K562 (cell line): ENCODE measurements around the gene TENT4B. TPM values are rescaled to one million over a fixed set of nuclear protein-coding genes. Genes with fewer than 3 reads are reported as not detected.
A peak's percentile ranks its signal among the peaks of the same experiment; 100 is the strongest.

Experiments
- ATAC-seq: fragments of 200-7000 bp; cut with Tn5 transposase; 3 replicates; pipeline ENCODE4 v1.9.1; 2020; ENCODE audit warnings: moderate library complexity
- BruUV-seq: library from RNA; stranded (reverse); fragments of 400-500 nt; replicated peaks from 2 replicates; lab custom pipeline; 2021; lab: Mats Ljungman, UMichigan
- CTCF ChIA-PET: fragments of 300-600 bp; formaldehyde crosslinking; extraction: SDS; loops from one replicate; lab custom pipeline; 2021; ENCODE audit warnings: low intra/inter-chr PET ratio; lab: Yijun Ruan, JAX
- POLR2A ChIA-PET: fragments of 300-600, 350-650 bp; sonication (Branson Sonifier 250); formaldehyde crosslinking; extraction: SDS; loops from one replicate; lab custom pipeline; 2021; ENCODE audit warnings: antibody characterized with exemption, inconsistent platforms; lab: Yijun Ruan, JAX
- DNase-seq, 4 experiments: peaks; one replicate each; pipeline versions ENCODE4 v3.0.0 to v3.0.0-alpha.2; 2011 to 2018; ENCODE audit warnings: low spot score in 3 of 4, mixed read lengths in 3 of 4; ENCODE audit errors: extremely low read depth in 1 of 4
- FAIRE-seq: peaks from 2 replicates; lab custom pipeline; 2011; peaks lifted over from hg19 to GRCh38; lab: Jason Lieb, UNC
- H2AFZ ChIP-seq: 2 replicates; pipeline ENCODE4 v1.6.0; 2011; ENCODE audit warnings: low read depth, low read length, control low read depth, inconsistent platforms
- H3K27ac ChIP-seq: fragments of 200-600 bp; 3 replicates; pipeline ENCODE4 v1.8.0; 2011; ENCODE audit warnings: low read depth, mild to moderate bottlenecking, control low read depth, inconsistent platforms, low read length, moderate library complexity, mixed read lengths; ENCODE audit errors: extremely low read depth
- H3K27me3 ChIP-seq, 2 experiments: fragments of 300-600 bp in 1 of 2; 2 replicates in 1 of 2; 3 replicates in 1 of 2; pipeline versions ENCODE4 v1.6.0 to v1.8.0; 2011; ENCODE audit warnings: inconsistent platforms in 2 of 2, low read length in 2 of 2, mild to moderate bottlenecking in 1 of 2, mixed read lengths in 1 of 2, moderate library complexity in 1 of 2; ENCODE audit not compliant: control insufficient read depth in 2 of 2, insufficient read depth in 2 of 2
- H3K36me3 ChIP-seq: fragments of 300-600 bp; 3 replicates; pipeline ENCODE4 v1.8.0; 2011; ENCODE audit warnings: mild to moderate bottlenecking, low read length, inconsistent platforms; ENCODE audit not compliant: control insufficient read depth, insufficient read depth
- H3K4me1 ChIP-seq, 2 experiments: fragments of 200-600 bp in 1 of 2; replicated peaks in 1 of 2; 2 replicates in 1 of 2; 3 replicates in 1 of 2; pipeline versions ENCODE4 v1.5.1 to v1.8.0; 2011; ENCODE audit warnings: inconsistent platforms in 2 of 2, low read length in 2 of 2, mild to moderate bottlenecking in 1 of 2, mixed read lengths in 1 of 2, moderate library complexity in 1 of 2; ENCODE audit not compliant: control insufficient read depth in 2 of 2, insufficient read depth in 2 of 2
- H3K4me2 ChIP-seq: 2 replicates; pipeline ENCODE4 v1.6.1; 2011; ENCODE audit warnings: low read length, control low read depth, inconsistent platforms, mixed read lengths; ENCODE audit not compliant: insufficient read depth
- H3K4me3 ChIP-seq: fragments of 200-600 bp; sonication (generic), shearing (Covaris generic); 2 replicates; pipeline ENCODE4 v1.5.1; 2016; ENCODE audit warnings: control low read depth, inconsistent platforms
- H3K79me2 ChIP-seq: fragments of 200-600 bp; 3 replicates; pipeline ENCODE4 v1.8.0; 2011; ENCODE audit warnings: low read length, inconsistent platforms; ENCODE audit not compliant: control insufficient read depth, insufficient read depth
- H3K9ac ChIP-seq, 2 experiments: 2 replicates each; pipeline versions ENCODE4 v1.6.0 to v1.6.1; 2011; ENCODE audit warnings: low read depth in 2 of 2, low read length in 2 of 2, control low read depth in 1 of 2, inconsistent platforms in 1 of 2, mild to moderate bottlenecking in 1 of 2, mixed read lengths in 1 of 2; ENCODE audit not compliant: insufficient read depth in 1 of 2
- H3K9me1 ChIP-seq: one replicate; pipeline ENCODE4 v1.6.0; 2011; ENCODE audit warnings: inconsistent platforms, mild to moderate bottlenecking, low read length, moderate library complexity; ENCODE audit not compliant: control insufficient read depth, insufficient read depth
- H3K9me3 ChIP-seq: replicated peaks from 2 replicates; pipeline ENCODE4 v1.5.1; 2011; ENCODE audit warnings: low read depth, low read length, inconsistent platforms; ENCODE audit not compliant: control insufficient read depth, insufficient read depth
- H4K20me1 ChIP-seq: replicated peaks from 2 replicates; pipeline ENCODE4 v1.6.1; 2011; ENCODE audit warnings: low read length, inconsistent platforms, mixed read lengths; ENCODE audit not compliant: control insufficient read depth, insufficient read depth
- CTCF ChIP-seq, 3 experiments: IDR thresholded peaks in 2 of 3; conservative IDR thresholded peaks in 1 of 3; 2 replicates each; pipeline ENCODE4 v1.5.1; 2011 to 2012; ENCODE audit warnings: low read length in 3 of 3, mild to moderate bottlenecking in 3 of 3, control low read depth in 2 of 3, improper control_type of control experiment in 1 of 3, inconsistent platforms in 1 of 3, low read depth in 1 of 3, mixed read lengths in 1 of 3, moderate library complexity in 1 of 3; ENCODE audit not compliant: insufficient read depth in 2 of 3
- CXXC5 ChIP-seq: fragments of 250-450 bp; sonication (Bioruptor Pico); IDR thresholded peaks from 2 replicates; pipeline ENCODE4 v1.8.0; 2022; ENCODE audit warnings: inconsistent platforms, mild to moderate bottlenecking, moderate library complexity
- ELF1 ChIP-seq: fragments of 200-800 bp; sonication (Bioruptor generic); IDR thresholded peaks from 2 replicates; pipeline ENCODE4 v1.6.1; 2016; ENCODE audit warnings: missing genetic modification characterization, missing compliant biosample characterization
- KDM2B ChIP-seq: fragments of 250-450 bp; sonication (Bioruptor Pico); IDR thresholded peaks from 2 replicates; pipeline ENCODE4 v1.8.0; 2021; ENCODE audit warnings: mild to moderate bottlenecking, moderate library complexity
- MTA2 ChIP-seq: fragments of 450-650 bp; IDR thresholded peaks from 2 replicates; pipeline ENCODE4 v1.6.1; 2016; ENCODE audit warnings: low read depth
- NR4A1 ChIP-seq, 2 experiments: fragments of 250-450 bp in 1 of 2; fragments of 450-650 bp in 1 of 2; sonication (Bioruptor Pico) in 1 of 2; IDR thresholded peaks; 2 replicates each; pipeline versions ENCODE4 v1.4.0 to v1.6.1; 2016 to 2020; ENCODE audit warnings: mild to moderate bottlenecking in 2 of 2, missing compliant biosample characterization in 1 of 2, missing genetic modification characterization in 1 of 2, moderate library complexity in 1 of 2
- THAP7 ChIP-seq: fragments of 250-450 bp; sonication (Bioruptor Pico); IDR thresholded peaks from 2 replicates; pipeline ENCODE4 v1.5.0; 2021
- XRCC5 ChIP-seq: fragments of 200-400 bp; formaldehyde crosslinking; IDR thresholded peaks from 2 replicates; pipeline ENCODE4 v1.6.1; 2017; ENCODE audit warnings: low read depth, mild to moderate bottlenecking, low read length
- ZNF639 ChIP-seq, 2 experiments: fragments of 200-800 bp in 1 of 2; sonication (Bioruptor generic) in 1 of 2; sonication (generic) in 1 of 2; formaldehyde crosslinking in 1 of 2; IDR thresholded peaks in 1 of 2; conservative IDR thresholded peaks in 1 of 2; 2 replicates each; pipeline versions ENCODE4 v1.5.0 to v1.6.1; 2016 to 2020; ENCODE audit warnings: missing compliant biosample characterization in 1 of 2, missing genetic modification characterization in 1 of 2, missing genetic modification reagents in 1 of 2
- WGBS: fragments of 100-300 bp; shearing (Covaris generic); methylation state at CpG from one replicate; pipeline ENCODE4 v1.1.6; 2016; ENCODE audit warnings: low coverage, mixed read lengths; ENCODE audit not compliant: insufficient coverage; ENCODE audit errors: missing lambda C conversion rate; 5-methylcytosine and 5-hydroxymethylcytosine counted together
- in situ Hi-C: fragments of 300-500 bp; cut with MboI; formaldehyde crosslinking; loops from 4 replicates; pipeline ENCODE4 v1.15.0; 2018; ENCODE audit warnings: inconsistent platforms, mixed read lengths
- intact Hi-C: fragments of 100-400 bp; cut with micrococcal nuclease; formaldehyde crosslinking; loops from 2 replicates; pipeline ENCODE4 v1.14.2; 2022
- polyA plus RNA-seq, 8 experiments: library from polyadenylated mRNA; depleted of rRNA in 4 of 8; stranded (reverse) in 5 of 8; unstranded in 3 of 8; fragments of >200 nt; fragmentation: Nextera tagmentation in 2 of 8; fragmentation: Illumina TruSeq in 1 of 8; extraction: Ambion mirVana in 2 of 8; extraction: Trizol in 1 of 8; gene quantifications; 2 replicates each; pipeline versions ENCODE4 v1.2.1 to v1.2.3, GENCODE V29; 2011 to 2014; ENCODE audit warnings: inconsistent platforms in 1 of 8, missing spikeins in 1 of 8
- total RNA-seq, 7 experiments: library from RNA; depleted of rRNA in 6 of 7; stranded (reverse); fragments of >200 nt in 6 of 7; fragmentation: Illumina TruSeq in 2 of 7; extraction: Trizol in 2 of 7; gene quantifications; 2 replicates each; pipeline versions ENCODE4 v1.2.1 to v1.2.3, GENCODE V29; 2011 to 2021; ENCODE audit warnings: low replicate concordance in 1 of 7
- TF ChIP-seq, protein P1 (sequence below): fragments of 450-650 bp; IDR thresholded peaks from 2 replicates; pipeline ENCODE4 v1.7.1; 2018; ENCODE audit warnings: mild to moderate bottlenecking, low read depth; ENCODE audit not compliant: partially characterized antibody

The TENT4B gene
- total and polyA plus RNA-seq, 9 of the 15 experiments (the other 6 are each of a cell fraction or from before 2014, with no cell fraction given), result 5.2 to 8.4 (median 7.0) TPM

GRCh38 chr16:50252874-50253513 is 99.9 kb downstream of the TENT4B start:
- Histone ChIP-seq H3K79me2 (peaks cover 56% of the 10 kb centered on the region), H3K9me1 (no peaks in the 10 kb centered on the region), H3K4me2 (peak overlapping the region; percentile 80), H3K9me3 (no peaks in the 10 kb centered on the region), H2AFZ (peak overlapping the region; percentile 36; the same call in 1 of the 2 replicates), H4K20me1 (no peaks in the 10 kb centered on the region), H3K27ac (peak overlapping the region; percentile 83), H3K9ac (peak overlapping the region; percentile 75 to 89), H3K27me3 (no peaks in the 10 kb centered on the region), H3K36me3 (peaks cover 7% of the 10 kb centered on the region; the same call in 1 of the 3 replicates), H3K4me3 (no peak overlapping the region), H3K4me1 (peaks cover 41 to 50% of the 10 kb centered on the region in 2 experiments)
- in situ Hi-C loops, result loop anchor here (25.0 kb wide), 1 partner anchor 1641 kb away; the partner anchor contains the start of gene N4BP1
- BruUV-seq, result no TSS peak
- FAIRE-seq, result peak; percentile 52
- ATAC-seq, result peak; percentile 14
- WGBS, result 34% methylated on average over 12 of the region's 12 CpGs
- intact Hi-C loops, result no loop called here
- CTCF ChIA-PET, result interaction anchor here (0.6 kb wide), 1 partner anchor 71 kb away, joined by 6 read pairs; no protein-coding TSS in a partner anchor
- POLR2A ChIA-PET, result interaction anchor here (1.0 to 2.8 kb wide), 5 partner anchors 8 to 52 kb away, joined by 3 to 22 read pairs (median 4); no protein-coding TSS in a partner anchor
- DNase-seq, result peak in 1 of 4 experiments; percentile 56
- TF ChIP-seq ZNF639 (CRISPR knock-in tag; conservative IDR thresholded peaks at IDR 0.05 in 1 of 2, IDR thresholded peaks at IDR 0.05 in 1 of 2) (no peak), KDM2B (CRISPR knock-in tag) (no peak), CTCF (IDR thresholded peaks at IDR 0.05 in 2 of 3, conservative IDR thresholded peaks at IDR 0.05 in 1 of 3; ENCODE audit: insufficient read depth in 2 of 3, low read depth in 1 of 3, low read length in 3 of 3) (no peak), NR4A1 (CRISPR knock-in tag; IDR thresholded peaks at IDR 0.05) (no peak), NR4A1 (tag; IDR thresholded peaks at IDR 0.05) (no peak), THAP7 (CRISPR knock-in tag) (no peak), MTA2 (0 out of 2 replicates have a peak, but pooled peaks have one; percentile 4), XRCC5 (no peak), ELF1 (no peak), CXXC5 (CRISPR knock-in tag) (no peak)
- TF ChIP-seq, protein P1, sequence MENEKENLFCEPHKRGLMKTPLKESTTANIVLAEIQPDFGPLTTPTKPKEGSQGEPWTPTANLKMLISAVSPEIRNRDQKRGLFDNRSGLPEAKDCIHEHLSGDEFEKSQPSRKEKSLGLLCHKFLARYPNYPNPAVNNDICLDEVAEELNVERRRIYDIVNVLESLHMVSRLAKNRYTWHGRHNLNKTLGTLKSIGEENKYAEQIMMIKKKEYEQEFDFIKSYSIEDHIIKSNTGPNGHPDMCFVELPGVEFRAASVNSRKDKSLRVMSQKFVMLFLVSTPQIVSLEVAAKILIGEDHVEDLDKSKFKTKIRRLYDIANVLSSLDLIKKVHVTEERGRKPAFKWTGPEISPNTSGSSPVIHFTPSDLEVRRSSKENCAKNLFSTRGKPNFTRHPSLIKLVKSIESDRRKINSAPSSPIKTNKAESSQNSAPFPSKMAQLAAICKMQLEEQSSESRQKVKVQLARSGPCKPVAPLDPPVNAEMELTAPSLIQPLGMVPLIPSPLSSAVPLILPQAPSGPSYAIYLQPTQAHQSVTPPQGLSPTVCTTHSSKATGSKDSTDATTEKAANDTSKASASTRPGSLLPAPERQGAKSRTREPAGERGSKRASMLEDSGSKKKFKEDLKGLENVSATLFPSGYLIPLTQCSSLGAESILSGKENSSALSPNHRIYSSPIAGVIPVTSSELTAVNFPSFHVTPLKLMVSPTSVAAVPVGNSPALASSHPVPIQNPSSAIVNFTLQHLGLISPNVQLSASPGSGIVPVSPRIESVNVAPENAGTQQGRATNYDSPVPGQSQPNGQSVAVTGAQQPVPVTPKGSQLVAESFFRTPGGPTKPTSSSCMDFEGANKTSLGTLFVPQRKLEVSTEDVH, result no peak
